ENCODE measurements around the gene ANKRD11.
"Not testable (repeated sequence)": the region's sequence is repeated elsewhere in the genome, so short reads cannot be mapped to it uniquely, and the experiment has no call there.

The ANKRD11 gene

DNA sequence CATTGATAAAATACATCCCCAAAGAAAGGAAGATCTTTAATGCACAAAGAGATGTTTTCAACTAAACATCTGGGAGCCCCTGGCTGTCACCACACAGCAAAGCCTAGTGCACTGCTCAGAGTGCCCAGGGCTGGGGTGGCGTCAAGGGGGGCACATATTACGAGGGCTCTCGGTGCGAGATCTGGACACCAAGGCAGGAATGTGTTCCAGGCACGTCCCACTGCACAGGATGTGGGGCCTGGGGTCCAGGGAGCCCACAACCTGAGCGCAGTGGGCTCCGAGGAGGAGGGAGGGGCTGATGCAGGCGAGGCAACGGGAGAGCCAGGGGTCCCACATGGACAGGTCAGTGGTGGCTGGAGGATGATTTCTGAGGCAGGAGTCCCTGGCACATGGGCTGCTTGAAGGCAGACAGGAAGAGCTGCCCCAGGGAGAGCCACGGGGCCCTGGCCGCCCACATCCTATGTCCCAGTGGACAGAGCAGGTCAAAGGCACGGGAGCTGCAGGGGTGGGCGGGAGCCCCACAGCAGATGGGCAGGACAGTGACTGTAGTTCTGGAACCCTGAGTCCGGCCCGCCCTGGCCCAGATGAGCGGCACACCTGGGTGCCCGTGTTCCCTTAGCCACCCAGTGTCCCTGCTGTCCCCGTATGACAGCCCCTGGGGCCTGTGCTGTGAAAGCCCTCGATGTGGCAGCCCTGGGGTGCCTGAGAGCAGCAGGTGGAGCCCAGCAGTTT, 216.5 kb downstream of the ANKRD11 start:
- no peak for DNase-seq (ENCODE audit: extremely low read depth, low read depth)
- H3K4me3 ChIP-seq (replicated peaks; ENCODE audit: low read depth, low read length) = no peak overlapping the region
- TF ChIP-seq, protein P1, sequence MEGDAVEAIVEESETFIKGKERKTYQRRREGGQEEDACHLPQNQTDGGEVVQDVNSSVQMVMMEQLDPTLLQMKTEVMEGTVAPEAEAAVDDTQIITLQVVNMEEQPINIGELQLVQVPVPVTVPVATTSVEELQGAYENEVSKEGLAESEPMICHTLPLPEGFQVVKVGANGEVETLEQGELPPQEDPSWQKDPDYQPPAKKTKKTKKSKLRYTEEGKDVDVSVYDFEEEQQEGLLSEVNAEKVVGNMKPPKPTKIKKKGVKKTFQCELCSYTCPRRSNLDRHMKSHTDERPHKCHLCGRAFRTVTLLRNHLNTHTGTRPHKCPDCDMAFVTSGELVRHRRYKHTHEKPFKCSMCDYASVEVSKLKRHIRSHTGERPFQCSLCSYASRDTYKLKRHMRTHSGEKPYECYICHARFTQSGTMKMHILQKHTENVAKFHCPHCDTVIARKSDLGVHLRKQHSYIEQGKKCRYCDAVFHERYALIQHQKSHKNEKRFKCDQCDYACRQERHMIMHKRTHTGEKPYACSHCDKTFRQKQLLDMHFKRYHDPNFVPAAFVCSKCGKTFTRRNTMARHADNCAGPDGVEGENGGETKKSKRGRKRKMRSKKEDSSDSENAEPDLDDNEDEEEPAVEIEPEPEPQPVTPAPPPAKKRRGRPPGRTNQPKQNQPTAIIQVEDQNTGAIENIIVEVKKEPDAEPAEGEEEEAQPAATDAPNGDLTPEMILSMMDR (IDR thresholded peaks at IDR 0.05; ENCODE audit: low read depth, low read length, missing control alignments) = no peak

DNA sequence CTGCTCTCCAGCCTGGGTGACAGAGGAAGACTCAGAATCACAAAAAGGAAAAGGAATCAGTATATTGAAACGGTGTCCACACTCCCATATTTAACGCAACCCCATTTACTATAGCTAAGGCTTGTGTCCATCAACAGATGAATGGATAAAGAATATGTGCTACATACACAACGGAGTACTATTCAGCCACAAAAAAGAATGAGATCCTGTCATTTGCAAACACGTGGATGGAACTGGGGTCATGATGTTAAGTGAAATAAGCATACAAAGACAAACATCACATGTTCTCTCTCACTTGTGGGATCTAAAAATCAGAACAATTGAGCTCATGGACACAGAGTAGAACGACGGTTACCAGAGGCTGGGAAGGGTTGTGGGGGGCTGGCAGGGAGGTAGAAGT, 217.7 kb downstream of the ANKRD11 start:
- TF ChIP-seq, protein P1 (IDR thresholded peaks at IDR 0.05; ENCODE audit: low read depth, low read length, missing control alignments) = no peak
- H3K4me3 ChIP-seq (replicated peaks; ENCODE audit: low read depth, low read length) = no peak overlapping the region
- no peak for DNase-seq (ENCODE audit: extremely low read depth, low read depth)

DNA sequence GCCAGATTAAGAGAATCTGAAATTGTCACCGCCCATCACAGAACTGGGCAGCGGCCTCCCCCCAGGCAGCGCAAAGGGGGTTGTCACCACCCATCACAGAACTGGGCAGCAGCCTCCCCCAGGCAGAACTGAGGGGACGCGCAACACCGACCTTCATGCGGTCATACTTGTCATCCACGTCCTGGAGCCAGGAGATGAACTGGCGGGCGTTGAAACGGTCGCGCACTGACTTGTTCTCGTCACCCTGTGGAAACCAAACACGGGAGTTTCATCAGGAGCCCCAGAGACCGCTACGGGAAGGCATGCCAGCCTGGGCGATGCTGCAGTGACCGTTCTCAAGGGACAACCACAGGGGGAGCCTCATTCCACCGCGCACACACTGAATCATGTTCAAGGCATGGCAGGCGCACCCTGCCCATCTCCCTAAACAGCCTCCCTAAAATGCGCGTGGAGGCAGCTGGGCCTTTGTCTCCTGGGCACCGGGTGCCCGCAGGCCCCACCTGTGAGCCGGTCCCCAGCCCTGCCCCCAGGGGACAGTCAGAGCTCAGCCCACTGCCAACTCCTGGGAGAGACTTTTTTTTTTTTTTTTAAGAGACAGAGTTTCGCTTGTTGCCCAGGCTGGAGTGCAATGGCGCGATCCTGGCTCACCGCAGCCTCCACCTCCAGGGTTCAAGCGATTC, 219.6 kb downstream of the ANKRD11 start:
- TF ChIP-seq, protein P1 (IDR thresholded peaks at IDR 0.05; ENCODE audit: low read depth, low read length, missing control alignments) = no peak
- no peak overlapping the region for H3K4me3 ChIP-seq (replicated peaks; ENCODE audit: low read depth, low read length)
- no peak for DNase-seq (ENCODE audit: extremely low read depth, low read depth)

DNA sequence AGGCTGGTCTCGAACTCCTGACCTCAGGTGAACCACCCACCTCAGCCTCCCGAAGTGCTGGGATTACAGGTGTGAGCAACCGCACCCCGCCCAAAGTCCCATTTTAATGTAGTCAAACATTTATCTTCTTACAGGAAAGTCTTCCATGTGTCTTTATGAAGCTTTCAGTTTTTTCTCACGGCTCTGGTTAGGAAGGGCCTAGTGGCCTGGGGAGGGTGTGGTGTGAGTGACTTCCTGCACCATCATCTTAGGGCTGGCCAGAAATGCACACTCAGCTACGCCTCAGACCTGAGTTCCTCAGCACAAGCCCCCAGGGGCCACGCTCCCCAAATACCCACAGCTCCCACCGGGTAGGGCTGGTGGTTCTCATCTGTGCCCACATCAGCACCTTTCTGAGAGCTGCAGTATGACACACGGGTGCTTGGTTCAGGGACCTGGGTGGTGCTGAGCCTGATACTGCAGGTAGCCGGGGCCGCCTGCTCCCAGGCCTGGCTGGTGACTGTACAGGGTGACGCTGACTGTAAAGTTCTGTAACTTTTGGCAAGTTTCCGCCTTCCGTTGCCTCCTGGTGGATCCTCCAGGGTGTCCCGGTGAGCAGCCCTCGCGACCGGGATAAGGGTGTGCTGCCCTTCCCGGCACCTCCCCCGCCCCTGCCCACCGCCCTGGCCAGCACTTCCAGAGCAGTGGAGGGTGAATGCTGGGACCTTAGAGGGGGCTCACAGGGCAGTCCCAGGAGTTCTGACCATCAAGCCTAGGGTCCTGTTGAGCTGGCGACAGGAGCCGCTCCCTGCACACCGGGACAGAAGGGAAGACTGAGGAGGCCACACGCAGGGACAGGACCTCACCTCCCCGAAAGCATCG, 220.3 kb downstream of the ANKRD11 start:
- no peak for DNase-seq (ENCODE audit: extremely low read depth, low read depth)
- no peak overlapping the region for H3K4me3 ChIP-seq (replicated peaks; ENCODE audit: low read depth, low read length)
- TF ChIP-seq, protein P1 (IDR thresholded peaks at IDR 0.05; ENCODE audit: low read depth, low read length, missing control alignments) = no peak

DNA sequence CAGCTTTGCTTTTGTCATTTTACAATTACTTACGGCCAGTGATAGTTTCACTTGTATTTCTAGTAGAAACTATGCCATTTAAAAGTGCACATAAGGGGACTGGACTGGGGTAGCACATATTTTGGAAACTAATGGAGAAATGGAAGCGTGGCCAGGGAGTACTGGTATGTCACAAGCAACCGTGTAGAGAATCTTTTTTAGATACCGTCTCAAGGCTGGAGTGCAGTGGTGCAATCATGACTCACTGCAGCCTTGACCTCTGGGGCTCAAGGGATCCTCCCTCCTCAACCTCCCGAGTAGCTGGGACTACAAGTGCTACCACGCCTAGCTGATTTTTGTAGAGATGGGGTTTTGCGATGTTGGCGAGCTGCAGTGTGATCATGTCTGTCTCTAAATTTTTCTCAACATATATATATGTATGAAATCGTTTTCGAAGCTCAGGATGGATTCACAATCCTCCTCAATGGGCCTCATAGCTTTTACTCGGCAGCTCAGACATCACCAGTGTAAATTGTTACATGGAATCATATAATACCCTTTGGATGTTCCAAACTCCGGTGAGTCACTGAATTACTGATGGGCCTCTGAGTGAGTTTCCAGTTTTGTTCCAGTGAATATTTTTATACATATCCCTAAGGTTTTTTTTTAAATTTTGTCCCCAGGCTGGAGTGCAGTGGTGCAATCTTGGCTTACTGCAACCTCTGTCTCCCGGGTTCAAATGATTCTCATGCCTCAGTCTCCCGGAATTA, 221.2 kb downstream of the ANKRD11 start:
- no peak for DNase-seq (ENCODE audit: extremely low read depth, low read depth)
- H3K4me3 ChIP-seq (replicated peaks; ENCODE audit: low read depth, low read length) = no peak overlapping the region
- TF ChIP-seq, protein P1 (IDR thresholded peaks at IDR 0.05; ENCODE audit: low read depth, low read length, missing control alignments) = no peak

DNA sequence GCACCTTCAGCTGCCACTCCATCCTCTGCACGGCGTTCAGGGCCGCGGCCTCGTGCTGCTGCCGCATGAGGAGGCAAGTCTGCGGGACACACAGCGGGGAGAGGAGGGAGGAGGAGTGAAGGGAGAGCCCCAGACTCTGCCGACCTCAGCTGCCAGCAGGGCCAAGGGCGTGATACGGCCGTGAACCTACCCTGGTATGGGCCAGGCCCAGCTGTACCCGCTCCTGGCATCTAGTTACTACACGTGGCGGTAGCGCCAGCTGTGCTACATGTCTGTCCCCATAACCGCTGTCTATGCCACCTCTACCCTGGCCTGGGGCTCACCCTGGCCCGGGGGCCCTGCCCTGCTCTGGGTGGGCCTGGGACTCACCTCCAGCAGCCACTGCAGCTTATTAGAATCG, 221.8 kb downstream of the ANKRD11 start:
- DNase-seq (ENCODE audit: extremely low read depth, low read depth) = no peak
- TF ChIP-seq, protein P1 (IDR thresholded peaks at IDR 0.05; ENCODE audit: low read depth, low read length, missing control alignments) = no peak
- no peak overlapping the region for H3K4me3 ChIP-seq (replicated peaks; ENCODE audit: low read depth, low read length)

DNA sequence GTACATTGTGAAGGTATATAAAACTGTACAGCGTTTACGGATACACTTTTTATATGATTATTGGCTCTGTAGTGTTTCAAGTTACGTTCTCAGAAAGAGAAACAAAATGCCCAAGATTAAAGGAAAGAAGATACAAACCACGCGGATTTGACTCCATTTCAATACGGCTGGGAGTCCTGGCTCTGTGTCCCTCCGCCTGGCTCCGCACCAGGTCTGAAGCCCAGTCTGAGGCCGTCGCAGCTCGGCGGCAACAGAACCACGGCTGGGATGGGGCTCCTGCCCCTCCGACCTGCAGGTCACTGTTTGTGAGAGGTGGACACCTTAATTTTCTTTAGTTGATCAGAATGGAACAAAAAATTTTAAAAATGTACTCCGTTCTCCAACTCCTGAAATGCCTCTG, 222.6 kb downstream of the ANKRD11 start:
- DNase-seq (ENCODE audit: extremely low read depth, low read depth); H3K4me3 ChIP-seq (replicated peaks; ENCODE audit: low read depth, low read length): not testable (repeated sequence)
